NCI-H2196 (cell line): ENCODE data around the gene CD99L2.

ENCODE experiments used
- DNase-seq: peaks from one replicate; lab custom pipeline; 2025; ENCODE audit not compliant: unreplicated experiment; lab: John Stamatoyannopoulos, UW

The CD99L2 gene

GRCh38 chrX:150806827-150807226 is 91.6 kb downstream of the CD99L2 start:
- no peak for DNase-seq

DNA sequence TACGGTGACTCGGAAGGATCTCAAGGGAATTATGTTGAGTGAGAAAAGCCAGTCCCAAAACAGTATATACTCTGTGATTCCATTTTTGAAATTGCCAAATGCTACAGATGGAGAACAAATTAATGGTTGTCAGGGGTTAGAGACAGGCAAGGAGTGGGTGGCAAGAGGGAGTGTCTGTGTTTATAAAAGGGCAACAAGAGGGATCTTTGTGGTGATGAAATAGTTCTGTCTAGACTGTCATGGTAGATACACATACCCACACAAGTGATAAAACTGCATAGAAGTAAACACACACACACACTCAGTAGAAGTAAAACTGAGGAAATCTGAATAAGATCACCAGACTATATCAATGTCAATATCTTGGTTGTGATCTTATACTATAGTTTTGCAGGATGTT is 92.7 kb downstream of the CD99L2 start:
- no peak for DNase-seq

GRCh38 chrX:150792949-150793527 is 105.4 kb downstream of the CD99L2 start:
- DNase-seq: no peak

DNA sequence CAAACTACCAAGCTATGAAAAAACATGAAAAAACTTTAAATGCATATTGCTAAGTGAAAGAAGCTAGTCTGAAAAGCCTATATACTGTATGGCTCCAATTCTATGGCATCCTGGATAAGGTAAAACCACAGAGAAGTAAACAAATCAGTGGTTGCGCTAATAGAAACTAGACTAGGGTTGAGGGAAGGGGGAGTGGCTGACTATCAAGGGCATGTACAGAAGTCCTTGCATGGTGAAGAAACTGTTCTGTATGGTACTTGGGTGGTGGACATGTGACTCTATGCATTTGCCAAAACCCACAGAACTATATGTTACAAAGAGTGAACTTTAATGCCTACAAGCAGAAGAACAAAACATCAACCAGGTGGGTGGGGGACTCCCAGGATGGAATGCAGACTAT is 108.4 kb downstream of the CD99L2 start:
- no peak for DNase-seq

DNA sequence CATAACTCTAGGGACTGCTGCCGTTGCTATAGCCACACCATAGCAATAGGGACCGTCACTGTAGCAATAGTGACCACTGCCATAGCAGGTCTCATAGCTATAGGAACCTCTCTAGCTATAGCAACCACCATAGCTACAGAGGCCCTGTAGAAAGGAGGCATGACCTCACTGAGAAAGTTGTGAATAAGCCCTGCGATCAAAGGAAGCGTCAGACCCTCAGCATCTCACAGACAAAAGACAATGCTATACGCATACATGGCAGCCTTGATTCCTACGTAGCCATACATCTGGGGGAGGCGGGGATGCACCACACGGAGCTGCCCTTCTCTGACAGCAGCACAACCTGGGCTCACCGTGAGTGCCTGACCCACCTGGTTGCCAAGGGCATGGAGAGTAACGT is 116.8 kb downstream of the CD99L2 start:
- DNase-seq: no peak

- DNase-seq: no peak
These were observed 119.1 kb downstream of the CD99L2 start for GRCh38 chrX:150779385-150779784.

DNA sequence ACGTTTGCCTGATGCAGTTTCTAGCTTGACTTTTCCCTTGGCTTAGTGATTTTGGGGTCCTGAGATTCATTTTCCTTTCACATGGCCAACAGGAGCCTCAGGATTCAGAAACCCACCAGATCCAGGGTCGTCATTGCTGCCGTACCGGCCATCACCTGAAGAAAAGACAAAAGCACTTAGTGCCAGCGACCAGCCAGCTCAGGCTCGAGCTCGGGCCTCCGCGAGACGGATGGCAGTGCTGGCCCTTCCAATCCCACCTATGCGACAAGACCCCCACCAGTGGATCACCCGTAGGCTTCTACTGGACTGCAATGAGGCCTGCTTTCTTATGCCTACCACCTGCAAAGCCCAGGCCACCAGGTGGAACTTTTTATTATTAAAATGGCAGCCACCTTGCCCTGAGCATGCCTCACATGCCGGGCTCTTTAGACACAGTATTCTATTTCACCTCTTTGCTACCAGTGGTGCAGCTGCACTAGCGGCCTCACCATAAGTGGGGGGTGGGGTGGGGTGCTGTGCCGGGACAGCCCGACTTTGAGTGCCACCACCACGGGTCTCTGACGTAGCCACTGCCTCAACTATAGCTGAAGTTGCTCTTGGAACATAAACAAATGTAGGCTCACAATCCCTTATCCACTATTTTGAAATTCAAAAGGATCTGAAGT is 121.0 kb downstream of the CD99L2 start:
- no peak for DNase-seq

DNA sequence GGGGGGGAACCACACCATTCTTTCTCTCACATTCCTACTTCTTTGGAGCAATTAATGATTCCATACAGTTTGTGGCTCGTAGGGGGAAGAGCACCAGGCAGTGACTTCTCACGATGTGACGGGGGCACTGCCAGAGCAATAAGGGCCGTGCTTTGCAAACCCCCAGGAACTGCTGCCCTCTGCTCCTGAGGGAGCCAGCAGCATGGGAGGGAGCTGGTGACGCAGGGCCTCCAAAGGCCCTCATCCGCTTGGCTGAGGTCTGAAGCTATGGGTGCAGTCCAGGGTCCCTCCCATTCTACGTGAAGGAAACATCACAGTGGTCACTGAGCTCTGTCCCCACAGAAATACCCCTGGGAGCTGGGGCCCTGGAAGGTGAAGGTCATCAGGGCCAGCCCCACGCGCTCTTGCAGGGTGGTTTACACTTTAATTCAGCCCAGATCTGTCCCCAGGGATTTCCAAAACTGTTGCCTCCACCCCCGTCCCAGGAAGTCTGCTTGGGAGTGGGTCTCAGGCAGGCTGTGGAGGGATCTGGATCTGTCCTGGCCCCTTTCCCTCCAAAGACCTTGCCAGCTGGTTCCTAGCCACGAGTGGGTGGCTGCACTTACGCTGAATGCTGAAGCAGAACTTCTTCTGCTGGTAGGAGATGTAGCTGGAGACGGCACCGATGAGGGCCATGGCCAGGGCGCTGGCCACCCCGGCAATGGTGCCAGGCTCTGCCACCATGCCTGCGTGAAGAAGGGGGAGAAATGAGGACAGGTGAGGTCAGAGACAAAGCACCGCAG is 122.7 kb downstream of the CD99L2 start:
- DNase-seq: no peak

DNA sequence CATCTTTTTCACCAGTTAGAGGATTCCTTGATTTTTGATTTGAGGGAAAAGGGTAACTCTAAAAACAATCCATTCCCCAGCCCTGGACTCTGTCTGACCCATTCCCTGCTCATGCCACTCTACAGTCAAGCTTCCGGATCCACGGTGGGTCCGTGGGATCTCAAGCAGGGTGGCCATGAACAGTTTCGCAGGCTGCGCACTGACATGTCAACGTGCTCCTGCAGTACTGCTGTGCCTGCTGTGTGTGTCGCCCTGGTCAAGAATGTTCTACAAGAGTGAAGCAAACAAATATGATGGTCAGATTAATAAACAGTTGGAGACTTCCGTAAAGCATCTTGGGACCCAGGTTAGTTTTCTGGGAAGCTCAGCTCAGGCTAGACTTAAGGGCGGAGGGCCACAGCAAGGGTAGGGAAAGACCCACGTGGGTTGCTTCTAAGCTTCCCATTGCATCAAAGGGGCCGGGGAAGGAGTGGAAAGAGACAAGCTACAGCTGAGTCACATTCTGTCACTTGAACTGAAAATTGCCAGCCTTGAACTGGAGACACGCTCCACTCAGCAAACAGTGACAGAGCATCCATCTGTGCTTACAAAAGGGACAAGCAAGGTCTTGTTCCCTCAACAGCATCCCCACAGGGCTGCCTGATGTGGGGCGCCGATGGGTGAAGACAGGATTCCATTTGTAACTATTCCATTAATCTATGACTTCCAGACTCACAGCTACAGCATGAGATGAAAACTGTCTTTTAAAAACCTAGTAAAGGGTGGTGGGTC is 123.5 kb downstream of the CD99L2 start:
- no peak for DNase-seq

- DNase-seq: no peak
These were observed 124.8 kb downstream of the CD99L2 start for GRCh38 chrX:150773634-150774033.

DNA sequence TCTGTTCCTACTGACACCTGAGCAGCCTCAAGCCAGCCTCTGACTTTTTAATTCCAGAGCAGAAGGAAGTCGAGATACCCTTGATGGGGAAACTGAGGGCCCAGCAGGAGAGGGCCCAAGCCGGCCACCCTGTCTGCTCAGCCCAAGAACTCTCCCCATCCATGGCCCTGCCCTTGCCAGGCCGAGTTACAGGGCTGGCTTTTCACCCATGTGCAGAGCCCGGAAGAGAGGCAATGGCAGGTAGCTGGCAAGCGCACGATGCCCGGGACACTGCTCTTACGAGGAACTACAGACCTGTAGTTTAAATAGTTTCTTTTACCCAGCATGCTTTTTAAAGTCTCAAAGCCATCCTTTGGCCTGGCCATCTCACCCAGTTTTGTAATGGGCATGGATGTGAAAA is 125.4 kb downstream of the CD99L2 start:
- DNase-seq: no peak

- peak; percentile 70 for DNase-seq
These were observed 126.1 kb downstream of the CD99L2 start for GRCh38 chrX:150772150-150772970.

- DNase-seq: no peak
These were observed 127.4 kb downstream of the CD99L2 start for GRCh38 chrX:150771116-150771515.

- DNase-seq: no peak
These were observed 127.8 kb downstream of the CD99L2 start for GRCh38 chrX:150770623-150771022.

- no peak for DNase-seq
These were observed 129.1 kb downstream of the CD99L2 start for GRCh38 chrX:150769408-150769807.

DNA sequence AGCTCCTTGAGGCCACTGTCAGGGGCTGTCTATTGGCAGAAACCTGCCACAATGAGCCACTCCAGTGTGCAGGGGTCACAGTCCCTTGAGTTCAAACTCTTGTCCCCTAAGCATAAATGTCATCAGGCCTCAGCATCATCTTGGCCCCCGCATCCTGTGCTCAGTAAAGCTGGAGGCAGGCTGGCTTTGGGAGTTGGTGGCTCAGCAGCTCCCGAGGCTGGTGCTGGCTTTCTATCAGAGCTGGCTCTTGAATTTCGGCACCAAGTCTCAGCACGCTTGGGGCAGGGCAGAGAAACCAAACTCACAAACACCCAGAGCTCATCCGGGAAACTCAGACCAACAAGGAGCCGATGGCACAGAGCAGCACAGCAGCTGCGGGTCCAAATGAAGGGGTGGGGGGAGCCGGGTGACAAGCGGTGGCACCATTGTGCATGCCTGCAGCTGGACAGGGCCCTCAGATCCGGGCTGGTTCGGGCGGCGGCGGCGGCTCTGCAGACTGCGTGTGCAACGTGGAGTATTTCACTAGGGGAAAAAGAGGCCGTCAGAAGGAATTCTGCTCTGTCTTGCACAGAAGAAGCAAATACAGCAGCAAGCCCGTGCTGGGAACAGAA is 129.8 kb downstream of the CD99L2 start:
- no peak for DNase-seq

DNA sequence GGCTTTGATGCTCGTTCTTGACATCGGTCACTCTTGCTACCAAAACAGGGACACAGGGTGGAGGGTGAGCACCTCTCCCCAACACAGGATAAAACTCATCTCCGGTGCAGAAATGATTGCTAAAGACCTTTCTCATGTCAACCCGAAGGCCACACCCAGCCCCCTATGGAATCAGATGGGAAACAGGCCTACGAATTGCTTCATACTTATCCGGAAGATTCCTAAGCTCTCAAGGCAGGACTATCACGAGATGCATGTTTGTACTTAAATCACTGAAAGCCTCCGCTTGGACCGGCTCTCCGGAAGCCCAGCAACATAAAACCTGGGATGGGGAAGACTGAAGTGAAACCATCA is 130.4 kb downstream of the CD99L2 start:
- no peak for DNase-seq

- no peak for DNase-seq
These were observed 130.9 kb downstream of the CD99L2 start for GRCh38 chrX:150767475-150768131.

DNA sequence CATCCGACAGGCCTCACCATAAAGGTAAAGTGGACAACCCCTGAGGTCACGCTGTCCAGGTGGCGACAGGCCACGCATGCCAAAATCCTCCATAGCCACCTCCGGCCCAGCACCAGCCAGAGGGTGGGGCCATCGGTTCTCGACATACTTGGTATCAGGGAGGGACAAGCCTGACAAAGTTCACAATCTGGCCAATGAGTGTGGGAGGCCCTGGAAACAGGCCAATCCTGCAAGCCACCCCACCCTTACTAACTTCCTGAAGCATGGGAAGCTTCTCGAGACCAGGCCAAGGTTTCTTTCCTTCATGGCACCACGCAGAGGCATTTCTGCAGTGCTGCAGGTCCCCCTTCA is 131.4 kb downstream of the CD99L2 start:
- DNase-seq: no peak
